Kidney epithelial cell (primary cell): Measurements from ENCODE around the gene BTNL8. TPM values are rescaled to one million over a fixed set of nuclear protein-coding genes. Genes with fewer than 3 reads are reported as not detected.

ENCODE experiments used
- total RNA-seq: library from RNA; depleted of rRNA; stranded (reverse); fragments of >200 nt; gene quantifications from 2 replicates; pipeline ENCODE4 v1.2.3, GENCODE V29; 2015

BTNL8 gene
- total RNA-seq, 1 donor from 2014 or later: not detected

Other genes starting within 250 kb of the BTNL8 start
- 1.1 and 2.6 TPM in 2 replicates for gene FLT4, start 249.6 kb upstream of the BTNL8 start, total RNA-seq
- gene OR2Y1, start 159.1 kb upstream of the BTNL8 start, total RNA-seq: not detected in 2 replicates
- gene MGAT1, start 96.4 kb upstream of the BTNL8 start, total RNA-seq: 88.5 and 95.4 TPM in 2 replicates
- gene ZFP62, start 37.9 kb upstream of the BTNL8 start, total RNA-seq: 26.0 and 31.1 TPM in 2 replicates
- not detected in 2 replicates for gene BTNL3, start 89.7 kb downstream of the BTNL8 start, total RNA-seq
- 0.21 TPM in 1 of 2 replicates, not detected in the other for gene BTNL9, start 141.1 kb downstream of the BTNL8 start, total RNA-seq
- gene OR2V1, start 232.0 kb downstream of the BTNL8 start, total RNA-seq: not detected in 2 replicates
- not detected in 2 replicates for gene OR2V2, start 248.4 kb downstream of the BTNL8 start, total RNA-seq